Measurements from ENCODE around the gene NUDT3. TPM values are rescaled to one million over a fixed set of nuclear protein-coding genes. Genes with fewer than 3 reads are reported as not detected.

Gene NUDT3
- total RNA-seq, 1 donor from 2014 or later = 16.7 TPM

GRCh38 chr6:34350137-34350933, 42.1 kb downstream of the NUDT3 start:
- no peak overlapping the region for H3K4me3 Mint-ChIP-seq (ENCODE audit: unreplicated experiment)
- H3K4me1 Mint-ChIP-seq (ENCODE audit: low read depth, unreplicated experiment) = peaks cover 5% of the 10 kb centered on the region
- Histone ChIP-seq H4K20me1 (ENCODE audit: insufficient read depth, low read length) (peaks cover 77% of the 10 kb centered on the region), H3K4me1 (ENCODE audit: insufficient read depth, low read length) (no peaks in the 10 kb centered on the region), H3K4me2 (ENCODE audit: low read length) (no peak overlapping the region), H2AFZ (ENCODE audit: low read depth, low read length) (no peak overlapping the region), H3K27ac (ENCODE audit: low read depth, low read length) (no peak overlapping the region), H3K9ac (ENCODE audit: low read length) (no peak overlapping the region), H3K9me3 (ENCODE audit: insufficient read depth, low read depth, low read length) (no peaks in the 10 kb centered on the region), H3K79me2 (ENCODE audit: insufficient read depth, low read length) (peaks cover 85% of the 10 kb centered on the region), H3K27me3 (ENCODE audit: insufficient read depth, low read length) (no peaks in the 10 kb centered on the region), H3K36me3 (ENCODE audit: insufficient read depth, low read length) (no peaks in the 10 kb centered on the region), H3K4me3 (ENCODE audit: insufficient read depth, low read depth, low read length) (no peak overlapping the region)
- no peaks in the 10 kb centered on the region for H3K36me3 Mint-ChIP-seq (ENCODE audit: low read depth, unreplicated experiment)
- H3K27ac Mint-ChIP-seq (ENCODE audit: unreplicated experiment) = no peak overlapping the region
- no peak for TF ChIP-seq EZH2 (IDR thresholded peaks at IDR 0.05; ENCODE audit: insufficient read depth, low read length)
- no peak for TF ChIP-seq CTCF (IDR thresholded peaks at IDR 0.05; ENCODE audit: insufficient read depth, low read depth, low read length)
- no peaks in the 10 kb centered on the region for H3K27me3 Mint-ChIP-seq (ENCODE audit: low read depth, unreplicated experiment)
- no peaks in the 10 kb centered on the region for H3K9me3 Mint-ChIP-seq (ENCODE audit: unreplicated experiment)
- FAIRE-seq (no peak), DNase-seq (ENCODE audit: low read depth) (no peak)

- no peaks in the 10 kb centered on the region for H3K9me3 Mint-ChIP-seq (ENCODE audit: unreplicated experiment)
- H3K27me3 Mint-ChIP-seq (ENCODE audit: low read depth, unreplicated experiment) = no peaks in the 10 kb centered on the region
- H3K36me3 ChIP-seq (ENCODE audit: insufficient read depth, low read length) = no peaks in the 10 kb centered on the region
- no peaks in the 10 kb centered on the region for H3K27me3 ChIP-seq (ENCODE audit: insufficient read depth, low read length)
- peaks cover 85% of the 10 kb centered on the region for H4K20me1 ChIP-seq (ENCODE audit: insufficient read depth, low read length)
- H3K4me2 ChIP-seq (ENCODE audit: low read length) = no peak overlapping the region
- no peak overlapping the region for H2AFZ ChIP-seq (ENCODE audit: low read depth, low read length)
- no peak overlapping the region for H3K27ac Mint-ChIP-seq (ENCODE audit: unreplicated experiment)
- H3K9ac ChIP-seq (ENCODE audit: low read length) = no peak overlapping the region
- no peak overlapping the region for H3K27ac ChIP-seq (ENCODE audit: low read depth, low read length)
- H3K36me3 Mint-ChIP-seq (ENCODE audit: low read depth, unreplicated experiment) = no peaks in the 10 kb centered on the region
- DNase-seq (ENCODE audit: low read depth) (no peak), FAIRE-seq (no peak)
- H3K4me3 ChIP-seq (ENCODE audit: insufficient read depth, low read depth, low read length) = no peak overlapping the region
- H3K9me3 ChIP-seq (ENCODE audit: insufficient read depth, low read depth, low read length) = no peaks in the 10 kb centered on the region
- peaks cover 5% of the 10 kb centered on the region for H3K4me1 Mint-ChIP-seq (ENCODE audit: low read depth, unreplicated experiment)
- TF ChIP-seq EZH2 (IDR thresholded peaks at IDR 0.05; ENCODE audit: insufficient read depth, low read length) (no peak), CTCF (IDR thresholded peaks at IDR 0.05; ENCODE audit: insufficient read depth, low read depth, low read length) (no peak)
- peaks cover 86% of the 10 kb centered on the region for H3K79me2 ChIP-seq (ENCODE audit: insufficient read depth, low read length)
- no peak overlapping the region for H3K4me3 Mint-ChIP-seq (ENCODE audit: unreplicated experiment)
- H3K4me1 ChIP-seq (ENCODE audit: insufficient read depth, low read length) = no peaks in the 10 kb centered on the region
Observed at GRCh38 chr6:34349211-34349610, 43.3 kb downstream of the NUDT3 start.

GRCh38 chr6:34347303-34347702, 45.2 kb downstream of the NUDT3 start:
- no peaks in the 10 kb centered on the region for H3K36me3 Mint-ChIP-seq (ENCODE audit: low read depth, unreplicated experiment)
- no peak overlapping the region for H3K4me3 ChIP-seq (ENCODE audit: insufficient read depth, low read depth, low read length)
- no peaks in the 10 kb centered on the region for H3K27me3 ChIP-seq (ENCODE audit: insufficient read depth, low read length)
- H3K9me3 ChIP-seq (ENCODE audit: insufficient read depth, low read depth, low read length) = no peaks in the 10 kb centered on the region
- peaks cover 3% of the 10 kb centered on the region for H3K4me1 Mint-ChIP-seq (ENCODE audit: low read depth, unreplicated experiment)
- peaks cover 87% of the 10 kb centered on the region for H4K20me1 ChIP-seq (ENCODE audit: insufficient read depth, low read length)
- H3K36me3 ChIP-seq (ENCODE audit: insufficient read depth, low read length) = no peaks in the 10 kb centered on the region
- no peak overlapping the region for H3K27ac Mint-ChIP-seq (ENCODE audit: unreplicated experiment)
- DNase-seq (ENCODE audit: low read depth) = no peak
- H3K4me1 ChIP-seq (ENCODE audit: insufficient read depth, low read length) = no peaks in the 10 kb centered on the region
- H3K27me3 Mint-ChIP-seq (ENCODE audit: low read depth, unreplicated experiment) = no peaks in the 10 kb centered on the region
- H3K79me2 ChIP-seq (ENCODE audit: insufficient read depth, low read length) = peaks cover 87% of the 10 kb centered on the region
- H3K4me3 Mint-ChIP-seq (ENCODE audit: unreplicated experiment) = no peak overlapping the region
- H3K9ac ChIP-seq (ENCODE audit: low read length) = no peak overlapping the region
- TF ChIP-seq CTCF (IDR thresholded peaks at IDR 0.05; ENCODE audit: insufficient read depth, low read depth, low read length) = no peak
- TF ChIP-seq EZH2 (IDR thresholded peaks at IDR 0.05; ENCODE audit: insufficient read depth, low read length) = no peak
- no peaks in the 10 kb centered on the region for H3K9me3 Mint-ChIP-seq (ENCODE audit: unreplicated experiment)
- H3K4me2 ChIP-seq (ENCODE audit: low read length) = no peak overlapping the region
- H2AFZ ChIP-seq (ENCODE audit: low read depth, low read length) = no peak overlapping the region
- no peak for FAIRE-seq
- H3K27ac ChIP-seq (ENCODE audit: low read depth, low read length) = no peak overlapping the region

Measured in astrocyte (in vitro differentiated cells and primary cell).